ENCODE measurements around the gene KAZALD1. TPM values are rescaled to one million over a fixed set of nuclear protein-coding genes. Genes with fewer than 3 reads are reported as not detected.

KAZALD1 gene
- total RNA-seq, 1 experiment from 2014 or later, result 42.3 TPM

DNA sequence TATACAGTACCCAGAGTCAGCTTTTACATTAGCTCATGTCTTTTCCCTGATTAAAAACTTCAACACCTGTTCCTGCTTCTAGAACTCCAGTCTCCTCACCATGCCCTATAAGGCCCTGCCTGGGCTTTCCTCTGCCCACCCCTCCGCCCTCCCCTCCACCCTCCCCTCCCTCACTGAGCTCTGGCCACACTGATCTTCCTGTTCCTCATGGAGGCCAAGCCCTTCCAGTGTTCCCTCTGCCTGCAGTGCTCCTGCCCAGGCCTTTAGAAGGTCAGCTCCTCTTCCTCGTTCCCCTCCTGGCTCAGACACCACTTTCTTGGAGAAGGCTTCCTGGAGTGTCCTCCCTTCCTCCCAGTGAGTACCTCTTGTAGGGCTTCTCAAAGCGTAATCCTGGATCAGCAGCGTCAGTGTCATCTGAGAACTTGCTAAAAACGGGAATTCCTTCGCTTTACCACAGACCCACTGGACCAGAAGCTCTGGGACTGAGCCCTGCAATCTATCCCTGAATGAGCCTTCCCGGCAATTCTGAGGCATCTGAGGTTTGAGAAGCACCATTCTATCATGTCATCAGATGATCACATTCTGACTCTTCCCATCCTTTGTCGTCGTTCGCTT lies 34.6 kb upstream of the KAZALD1 start:
- TF ChIP-seq, protein P1, sequence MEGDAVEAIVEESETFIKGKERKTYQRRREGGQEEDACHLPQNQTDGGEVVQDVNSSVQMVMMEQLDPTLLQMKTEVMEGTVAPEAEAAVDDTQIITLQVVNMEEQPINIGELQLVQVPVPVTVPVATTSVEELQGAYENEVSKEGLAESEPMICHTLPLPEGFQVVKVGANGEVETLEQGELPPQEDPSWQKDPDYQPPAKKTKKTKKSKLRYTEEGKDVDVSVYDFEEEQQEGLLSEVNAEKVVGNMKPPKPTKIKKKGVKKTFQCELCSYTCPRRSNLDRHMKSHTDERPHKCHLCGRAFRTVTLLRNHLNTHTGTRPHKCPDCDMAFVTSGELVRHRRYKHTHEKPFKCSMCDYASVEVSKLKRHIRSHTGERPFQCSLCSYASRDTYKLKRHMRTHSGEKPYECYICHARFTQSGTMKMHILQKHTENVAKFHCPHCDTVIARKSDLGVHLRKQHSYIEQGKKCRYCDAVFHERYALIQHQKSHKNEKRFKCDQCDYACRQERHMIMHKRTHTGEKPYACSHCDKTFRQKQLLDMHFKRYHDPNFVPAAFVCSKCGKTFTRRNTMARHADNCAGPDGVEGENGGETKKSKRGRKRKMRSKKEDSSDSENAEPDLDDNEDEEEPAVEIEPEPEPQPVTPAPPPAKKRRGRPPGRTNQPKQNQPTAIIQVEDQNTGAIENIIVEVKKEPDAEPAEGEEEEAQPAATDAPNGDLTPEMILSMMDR (IDR thresholded peaks at IDR 0.05; ENCODE audit: insufficient read depth in 1 of 2, low read depth in 1 of 2, low read length in 1 of 2, severe bottlenecking in 1 of 2, unreplicated experiment in 1 of 2), result no peak
- no peak for DNase-seq
- Mint-ChIP-seq H3K4me3 (ENCODE audit: unreplicated experiment) (no peak overlapping the region), H3K4me1 (ENCODE audit: low read depth, unreplicated experiment) (peaks cover under 1% of the 10 kb centered on the region), H3K36me3 (ENCODE audit: insufficient read depth, unreplicated experiment) (peaks cover 11% of the 10 kb centered on the region), H3K27ac (ENCODE audit: unreplicated experiment) (no peak overlapping the region), H3K27me3 (ENCODE audit: insufficient read depth, unreplicated experiment) (no peaks in the 10 kb centered on the region), H3K9me3 (ENCODE audit: unreplicated experiment) (no peaks in the 10 kb centered on the region)
- CTCF ChIA-PET, result interaction anchor here (0.5 to 1.3 kb wide), 4 partner anchors 10 to 33 kb away, joined by 3 to 5 read pairs (median 4); no protein-coding TSS in a partner anchor
- peaks cover 3% of the 10 kb centered on the region; the same call in 1 of the 2 replicates for H3K4me1 ChIP-seq
- H3K36me3 ChIP-seq (ENCODE audit: control insufficient read depth, insufficient read depth, low read length), result no peaks in the 10 kb centered on the region
- BruUV-seq (replicated peaks), result no TSS peak
- no peaks in the 10 kb centered on the region for H3K9me3 ChIP-seq
- POLR2A ChIA-PET, result interaction anchor here (0.6 kb wide), 1 partner anchor 69 kb away, joined by 3 read pairs; no protein-coding TSS in a partner anchor
- intact Hi-C loops (cut with micrococcal nuclease; ENCODE audit: unreplicated experiment), result no loop called here
- no peak overlapping the region for H3K4me3 ChIP-seq (ENCODE audit: low read depth, low read length)
- no peaks in the 10 kb centered on the region for H3K27me3 ChIP-seq (replicated peaks; ENCODE audit: control insufficient read depth, insufficient read depth, low read length)

DNA sequence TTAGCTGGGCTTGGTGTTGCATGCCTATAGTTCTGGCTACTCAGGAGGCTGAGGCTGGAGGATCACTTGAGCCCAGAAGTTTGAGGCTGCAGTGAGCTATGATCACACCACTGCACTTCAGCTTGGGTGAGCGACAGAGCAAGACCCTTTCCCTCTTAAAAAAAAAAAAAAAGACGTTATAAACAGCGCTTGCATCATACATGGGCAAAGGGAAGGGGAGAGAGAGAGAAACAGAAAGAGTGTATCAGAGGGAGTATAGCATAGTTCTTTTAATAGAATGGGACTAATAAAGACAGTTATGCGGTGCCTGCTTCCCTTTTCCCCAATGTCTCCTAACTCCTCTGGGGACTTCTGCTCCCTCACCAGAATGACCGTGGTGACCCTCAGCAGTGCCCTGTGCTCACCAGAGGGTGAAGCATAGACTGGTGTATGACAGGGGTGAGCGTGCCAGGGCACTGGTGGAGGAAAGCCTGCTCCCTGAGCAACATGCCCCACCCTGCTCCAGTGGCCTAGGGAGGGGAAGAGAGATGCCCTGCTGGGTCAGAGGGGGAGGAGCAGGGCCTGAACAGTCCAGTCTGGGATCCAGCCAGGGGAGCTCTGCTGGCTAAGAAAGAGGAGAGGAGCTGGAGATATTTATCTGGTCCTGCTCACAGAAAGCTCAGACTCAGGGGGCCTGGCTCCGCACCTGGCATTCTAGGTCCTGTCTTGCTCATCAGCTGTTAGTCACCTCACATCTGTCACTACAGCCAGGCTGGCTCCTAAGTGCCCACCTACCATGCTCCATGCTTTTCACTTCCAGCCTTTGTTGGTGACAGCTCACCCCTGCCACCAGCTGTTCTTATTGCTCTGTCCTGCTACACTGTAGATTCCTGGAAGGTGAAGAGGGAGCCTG lies 33.1 kb upstream of the KAZALD1 start:
- TF ChIP-seq, protein P1 (IDR thresholded peaks at IDR 0.05; ENCODE audit: insufficient read depth in 1 of 2, low read depth in 1 of 2, low read length in 1 of 2, severe bottlenecking in 1 of 2, unreplicated experiment in 1 of 2), result no peak
- Histone ChIP-seq H3K9me3 (no peaks in the 10 kb centered on the region), H3K36me3 (ENCODE audit: control insufficient read depth, insufficient read depth, low read length) (no peaks in the 10 kb centered on the region), H3K4me3 (ENCODE audit: low read depth, low read length) (no peak overlapping the region), H3K27me3 (replicated peaks; ENCODE audit: control insufficient read depth, insufficient read depth, low read length) (no peaks in the 10 kb centered on the region), H3K4me1 (peaks cover 15% of the 10 kb centered on the region)
- Mint-ChIP-seq H3K27me3 (ENCODE audit: insufficient read depth, unreplicated experiment) (no peaks in the 10 kb centered on the region), H3K4me3 (ENCODE audit: unreplicated experiment) (no peak overlapping the region), H3K9me3 (ENCODE audit: unreplicated experiment) (no peaks in the 10 kb centered on the region), H3K36me3 (ENCODE audit: insufficient read depth, unreplicated experiment) (peaks cover 16% of the 10 kb centered on the region), H3K4me1 (ENCODE audit: low read depth, unreplicated experiment) (peaks cover 15% of the 10 kb centered on the region), H3K27ac (ENCODE audit: unreplicated experiment) (no peak overlapping the region)
- ChIA-PET CTCF (interaction anchor here (0.7 to 1.6 kb wide), 5 partner anchors 10 to 63 kb away, joined by 3 to 4 read pairs (median 3); no protein-coding TSS in a partner anchor), POLR2A (no interaction called here)
- no peak for DNase-seq
- BruUV-seq (replicated peaks), result no TSS peak
- intact Hi-C loops (cut with micrococcal nuclease; ENCODE audit: unreplicated experiment), result no loop called here

DNA sequence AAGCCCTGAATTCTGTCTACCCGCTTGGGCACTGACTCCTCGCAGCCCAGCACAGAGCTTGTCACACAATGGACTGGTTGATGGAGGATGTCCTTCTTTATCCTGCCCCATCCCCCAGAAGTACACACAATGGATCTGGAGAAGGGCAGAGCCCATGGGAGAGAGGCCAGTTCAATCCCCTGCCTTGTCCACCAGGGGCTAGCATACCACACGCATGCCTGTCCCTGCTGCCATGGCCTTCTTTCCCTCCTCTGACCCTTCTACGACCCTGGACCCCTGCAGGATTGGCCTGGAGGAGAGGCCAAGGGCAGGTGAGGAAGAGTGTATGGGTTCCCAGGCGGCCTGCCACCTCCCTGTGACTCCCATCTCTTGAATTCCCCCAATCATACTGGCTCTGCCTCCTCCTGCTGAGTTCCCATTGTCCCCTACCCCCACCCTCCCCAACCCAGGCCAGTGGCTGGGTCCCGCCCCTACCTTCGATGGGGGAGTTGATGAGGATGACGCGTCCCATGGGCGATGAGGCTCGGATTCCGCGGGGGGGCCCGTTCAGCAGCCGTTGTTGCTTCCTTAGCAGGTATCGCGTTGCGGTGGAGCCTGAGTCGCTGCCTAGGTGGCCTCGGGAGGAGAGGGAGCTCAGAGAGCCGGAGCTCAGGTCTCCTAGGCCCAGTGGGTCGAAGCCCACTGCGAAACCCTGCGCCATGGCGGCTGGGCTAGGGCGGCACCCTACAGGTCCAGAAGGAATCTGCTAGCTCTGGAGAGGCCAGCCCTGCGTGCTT lies 32.1 kb upstream of the KAZALD1 start:
- no peak overlapping the region for H3K4me3 ChIP-seq (ENCODE audit: low read depth, low read length)
- Mint-ChIP-seq H3K36me3 (ENCODE audit: insufficient read depth, unreplicated experiment) (peaks cover 16% of the 10 kb centered on the region), H3K9me3 (ENCODE audit: unreplicated experiment) (no peaks in the 10 kb centered on the region), H3K27ac (ENCODE audit: unreplicated experiment) (no peak overlapping the region), H3K27me3 (ENCODE audit: insufficient read depth, unreplicated experiment) (no peaks in the 10 kb centered on the region), H3K4me1 (ENCODE audit: low read depth, unreplicated experiment) (peaks cover 17% of the 10 kb centered on the region), H3K4me3 (ENCODE audit: unreplicated experiment) (no peak overlapping the region)
- no peaks in the 10 kb centered on the region for H3K36me3 ChIP-seq (ENCODE audit: control insufficient read depth, insufficient read depth, low read length)
- ChIA-PET CTCF (interaction anchor here (0.6 to 2.8 kb wide), 13 partner anchors 11 to 263 kb away, joined by 3 to 43 read pairs (median 6); partner anchors contain the start of gene LZTS2), POLR2A (interaction anchor here (0.6 to 1.4 kb wide), 2 partner anchors 23 to 83 kb away, joined by 5 to 13 read pairs; no protein-coding TSS in a partner anchor)
- H3K27me3 ChIP-seq (replicated peaks; ENCODE audit: control insufficient read depth, insufficient read depth, low read length), result no peaks in the 10 kb centered on the region
- intact Hi-C loops (cut with micrococcal nuclease; ENCODE audit: unreplicated experiment), result loop anchor here (5.0 kb wide), 1 partner anchor 38 kb away; no protein-coding TSS in a partner anchor
- TF ChIP-seq, protein P1 (IDR thresholded peaks at IDR 0.05; ENCODE audit: insufficient read depth in 1 of 2, low read depth in 1 of 2, low read length in 1 of 2, severe bottlenecking in 1 of 2, unreplicated experiment in 1 of 2), result no peak
- no peaks in the 10 kb centered on the region for H3K9me3 ChIP-seq
- no TSS peak for BruUV-seq (replicated peaks)
- H3K4me1 ChIP-seq, result peaks cover 25% of the 10 kb centered on the region
- DNase-seq, result no peak
